ENCODE results near the gene UNK.
A peak's percentile ranks its signal among the peaks of the same experiment; 100 is the strongest.

The UNK gene

GRCh38 chr17:75844530-75845057 lies 60.0 kb downstream of the UNK start:
- no peak for TF ChIP-seq CTCF (conservative IDR thresholded peaks at IDR 0.05; ENCODE audit: low read depth)
- H3K27ac ChIP-seq, result peak overlapping the region; percentile 92
- ChIA-PET CTCF (interaction anchor here (0.6 to 2.1 kb wide), 7 partner anchors 10 to 310 kb away, joined by 3 to 12 read pairs (median 4); partner anchors contain the start of gene WBP2), POLR2A (ENCODE audit: low non-redundant PET) (interaction anchor here (0.5 to 3.1 kb wide), 5 partner anchors 10 to 274 kb away, joined by 3 to 11 read pairs (median 4); partner anchors contain the start of gene WBP2)
- peak; percentile 41 for DNase-seq (ENCODE audit: low spot score)

- TF ChIP-seq CTCF (conservative IDR thresholded peaks at IDR 0.05; ENCODE audit: low read depth), result peak; percentile 86
- peak; percentile 70 for DNase-seq (ENCODE audit: low spot score)
- CTCF ChIA-PET, result interaction anchor here (0.5 to 2.1 kb wide), 13 partner anchors 9 to 86 kb away, joined by 3 to 12 read pairs (median 4); partner anchors contain the start of gene WBP2
- peak overlapping the region; percentile 92 for H3K27ac ChIP-seq
- POLR2A ChIA-PET (ENCODE audit: low non-redundant PET), result interaction anchor here (0.5 to 3.1 kb wide), 5 partner anchors 10 to 273 kb away, joined by 3 to 11 read pairs (median 4); partner anchors contain the start of gene WBP2
Observed at GRCh38 chr17:75845058-75845711, 60.6 kb downstream of the UNK start.

GRCh38 chr17:75845933-75846691 lies 61.5 kb downstream of the UNK start:
- POLR2A ChIA-PET (ENCODE audit: low non-redundant PET), result interaction anchor here (3.1 kb wide), 1 partner anchor 9 kb away, joined by 11 read pairs; the partner anchor contains the start of gene WBP2
- H3K27ac ChIP-seq, result peak overlapping the region; percentile 92
- CTCF ChIA-PET, result interaction anchor here (0.5 to 2.1 kb wide), 13 partner anchors 8 to 85 kb away, joined by 3 to 12 read pairs (median 4); partner anchors contain the start of gene WBP2
- no peak for TF ChIP-seq CTCF (conservative IDR thresholded peaks at IDR 0.05; ENCODE audit: low read depth)
- DNase-seq (ENCODE audit: low spot score), result no peak

- POLR2A ChIA-PET (ENCODE audit: low non-redundant PET), result interaction anchor here (0.7 to 3.1 kb wide), 2 partner anchors 8 to 697 kb away, joined by 7 to 11 read pairs; partner anchors contain the start of gene WBP2
- TF ChIP-seq CTCF (conservative IDR thresholded peaks at IDR 0.05; ENCODE audit: low read depth), result no peak
- CTCF ChIA-PET, result interaction anchor here (0.5 to 1.4 kb wide), 5 partner anchors 12 to 74 kb away, joined by 3 to 5 read pairs (median 4); no protein-coding TSS in a partner anchor
- peak overlapping the region; percentile 92 for H3K27ac ChIP-seq
- no peak for DNase-seq (ENCODE audit: low spot score)
Observed at GRCh38 chr17:75846692-75847613, 62.3 kb downstream of the UNK start.

GRCh38 chr17:75847614-75848522 lies 63.3 kb downstream of the UNK start:
- no peak for DNase-seq (ENCODE audit: low spot score)
- ChIA-PET POLR2A (ENCODE audit: low non-redundant PET) (interaction anchor here (0.5 to 0.7 kb wide), 2 partner anchors 27 to 696 kb away, joined by 4 to 7 read pairs; no protein-coding TSS in a partner anchor), CTCF (interaction anchor here (0.5 to 1.3 kb wide), 8 partner anchors 11 to 441 kb away, joined by 3 to 4 read pairs (median 3); no protein-coding TSS in a partner anchor)
- TF ChIP-seq CTCF (conservative IDR thresholded peaks at IDR 0.05; ENCODE audit: low read depth), result no peak
- peak overlapping the region; percentile 92 for H3K27ac ChIP-seq

Data from RWPE1 (cell line).